Erythroblast (primary cell): ENCODE measurements around the gene THADA.

Experiments used
- GATA1 ChIP-seq: IDR thresholded peaks from 2 replicates; pipeline ENCODE4 v1.6.1; 2011; ENCODE audit warnings: low read depth, mild to moderate bottlenecking, control low read depth, low read length, moderate library complexity
- POLR2A ChIP-seq: IDR thresholded peaks from 2 replicates; pipeline ENCODE4 v1.6.1; 2011; ENCODE audit warnings: mild to moderate bottlenecking, low read length

GRCh38 chr2:43473767-43474166 lies 122.1 kb downstream of the THADA start:
- TF ChIP-seq POLR2A, result no peak
- TF ChIP-seq GATA1, result no peak
